H9 (cell line): ENCODE measurements around the gene NAA60. TPM values are rescaled to one million over a fixed set of nuclear protein-coding genes. Genes with fewer than 3 reads are reported as not detected.

Source experiments
- DNase-seq: peaks from one replicate; pipeline ENCODE4 v3.0.0-alpha.2; 2017
- H2AFZ ChIP-seq: one replicate; pipeline ENCODE4 v1.6.1; 2013; ENCODE audit warnings: mild to moderate bottlenecking, low read length, control low read depth, moderate library complexity
- H2AK5ac ChIP-seq: 2 replicates; pipeline ENCODE4 v1.6.1; 2013; ENCODE audit warnings: low read length, control low read depth, mixed read lengths; ENCODE audit not compliant: insufficient read length
- H2BK120ac ChIP-seq: one replicate; pipeline ENCODE4 v1.6.1; 2013; ENCODE audit warnings: low read depth, mild to moderate bottlenecking, low read length, control low read depth, inconsistent platforms; ENCODE audit not compliant: poor library complexity, severe bottlenecking
- H2BK12ac ChIP-seq: 2 replicates; pipeline ENCODE4 v1.6.1; 2013; ENCODE audit warnings: low read length, control low read depth, mixed read lengths, low read depth; ENCODE audit not compliant: insufficient read length
- H2BK15ac ChIP-seq: 2 replicates; pipeline ENCODE4 v1.6.1; 2013; ENCODE audit warnings: low read depth, low read length, control low read depth
- H2BK20ac ChIP-seq: one replicate; pipeline ENCODE4 v1.6.1; 2013; ENCODE audit warnings: low read depth, mild to moderate bottlenecking, low read length, control low read depth, inconsistent platforms; ENCODE audit not compliant: poor library complexity, severe bottlenecking
- H2BK5ac ChIP-seq: 2 replicates; pipeline ENCODE4 v1.6.1; 2013; ENCODE audit warnings: low read length, control low read depth, mixed read lengths; ENCODE audit not compliant: insufficient read length
- H3K14ac ChIP-seq: 2 replicates; pipeline ENCODE4 v1.6.1; 2013; ENCODE audit warnings: low read length, control low read depth; ENCODE audit not compliant: insufficient read depth
- H3K18ac ChIP-seq: 2 replicates; pipeline ENCODE4 v1.6.1; 2013; ENCODE audit warnings: low read depth, mild to moderate bottlenecking, mixed read lengths, low read length, control low read depth; ENCODE audit not compliant: insufficient read length
- H3K23ac ChIP-seq: 2 replicates; pipeline ENCODE4 v1.6.1; 2013; ENCODE audit warnings: low read length, control low read depth, mixed read lengths, low read depth; ENCODE audit not compliant: insufficient read length
- H3K23me2 ChIP-seq: 2 replicates; pipeline ENCODE4 v1.6.1; 2013; ENCODE audit warnings: low read depth, mild to moderate bottlenecking, mixed read lengths, low read length, control low read depth; ENCODE audit not compliant: insufficient read length, poor library complexity, severe bottlenecking
- H3K27ac ChIP-seq: 2 replicates; pipeline ENCODE4 v1.5.1; 2013; ENCODE audit warnings: low read length, control low read depth, mixed read lengths, low read depth; ENCODE audit not compliant: insufficient read length
- H3K27me3 ChIP-seq: 2 replicates; pipeline ENCODE4 v1.6.1; 2013; ENCODE audit warnings: low read length, control low read depth, inconsistent platforms; ENCODE audit not compliant: insufficient read depth
- H3K4ac ChIP-seq: 2 replicates; pipeline ENCODE4 v1.6.1; 2013; ENCODE audit warnings: low read depth, mild to moderate bottlenecking, control low read depth, inconsistent platforms, low read length, moderate library complexity
- H3K4me1 ChIP-seq: 2 replicates; pipeline ENCODE4 v1.6.1; 2013; ENCODE audit warnings: low read length, control low read depth, inconsistent platforms; ENCODE audit not compliant: insufficient read depth
- H3K4me2 ChIP-seq: 2 replicates; pipeline ENCODE4 v1.6.1; 2013; ENCODE audit warnings: low read length, control low read depth, mixed read lengths; ENCODE audit not compliant: insufficient read length, insufficient read depth
- H3K56ac ChIP-seq: 2 replicates; pipeline ENCODE4 v1.6.1; 2013; ENCODE audit warnings: low read depth, mild to moderate bottlenecking, mixed read lengths, low read length, control low read depth; ENCODE audit not compliant: insufficient read length
- H3K79me1 ChIP-seq: 2 replicates; pipeline ENCODE4 v1.6.1; 2013; ENCODE audit warnings: low read depth, mild to moderate bottlenecking, moderate library complexity, low read length, control low read depth, inconsistent platforms; ENCODE audit not compliant: insufficient read depth, poor library complexity, severe bottlenecking
- H3K79me2 ChIP-seq: 2 replicates; pipeline ENCODE4 v1.6.1; 2013; ENCODE audit warnings: low read length, control low read depth, inconsistent platforms; ENCODE audit not compliant: insufficient read depth
- H3K9ac ChIP-seq: 2 replicates; pipeline ENCODE4 v1.6.1; 2013; ENCODE audit warnings: low read length, control low read depth, mixed read lengths; ENCODE audit not compliant: insufficient read length; ENCODE audit errors: extremely low read depth
- H3K9me3 ChIP-seq: one replicate; pipeline ENCODE4 v1.6.1; 2013; ENCODE audit warnings: low read depth, low read length, inconsistent platforms; ENCODE audit not compliant: control insufficient read depth
- H3T11ph ChIP-seq: one replicate; pipeline ENCODE4 v1.6.1; 2013; ENCODE audit warnings: mild to moderate bottlenecking, low read length, control low read depth, inconsistent platforms
- H4K20me1 ChIP-seq: one replicate; pipeline ENCODE4 v1.6.1; 2013; ENCODE audit not compliant: control insufficient read depth, insufficient read length, insufficient read depth
- H4K5ac ChIP-seq: 2 replicates; pipeline ENCODE4 v1.6.1; 2013; ENCODE audit warnings: low read depth, mild to moderate bottlenecking, mixed read lengths, low read length, control low read depth; ENCODE audit not compliant: insufficient read length
- H4K8ac ChIP-seq: replicated peaks from 2 replicates; pipeline ENCODE4 v1.6.1; 2013; ENCODE audit warnings: low read length, control low read depth, mixed read lengths, low read depth; ENCODE audit not compliant: insufficient read length
- H4K91ac ChIP-seq: 2 replicates; pipeline ENCODE4 v1.6.1; 2013; ENCODE audit warnings: low read depth, mild to moderate bottlenecking, moderate library complexity, mixed read lengths, low read length, control low read depth; ENCODE audit not compliant: insufficient read length
- H3K27ac Mint-ChIP-seq, 3 experiments: 2 replicates in 2 of 3; 3 replicates in 1 of 3; pipeline ENCODE4 v1.8.0; 2020 to 2021; ENCODE audit warnings: mixed read lengths in 3 of 3, mild to moderate bottlenecking in 1 of 3, moderate library complexity in 1 of 3
- H3K27me3 Mint-ChIP-seq: 2 replicates; pipeline ENCODE4 v1.8.0; 2021; ENCODE audit warnings: low read depth, mild to moderate bottlenecking, moderate library complexity, mixed read lengths
- H3K36me3 Mint-ChIP-seq, 3 experiments: 2 replicates in 2 of 3; 3 replicates in 1 of 3; pipeline ENCODE4 v1.8.0; 2020 to 2021; ENCODE audit warnings: low read depth in 3 of 3, mixed read lengths in 3 of 3; ENCODE audit not compliant: insufficient read depth in 1 of 3
- H3K4me1 Mint-ChIP-seq, 2 experiments: 2 replicates each; pipeline ENCODE4 v1.8.0; 2020; ENCODE audit warnings: mixed read lengths in 2 of 2
- H3K4me3 Mint-ChIP-seq, 2 experiments: 2 replicates in 1 of 2; 3 replicates in 1 of 2; pipeline ENCODE4 v1.8.0; 2020 to 2021; ENCODE audit warnings: mild to moderate bottlenecking in 2 of 2, mixed read lengths in 2 of 2, moderate library complexity in 1 of 2
- H3K9me3 Mint-ChIP-seq, 2 experiments: 2 replicates in 1 of 2; 3 replicates in 1 of 2; pipeline ENCODE4 v1.8.0; 2020; ENCODE audit warnings: mild to moderate bottlenecking in 2 of 2, mixed read lengths in 2 of 2, moderate library complexity in 1 of 2
- CTCF ChIP-seq: fragments of 200-600 bp; sonication (generic); conservative IDR thresholded peaks from 3 replicates; pipeline ENCODE4 v1.8.0; 2021; ENCODE audit warnings: antibody characterized with exemption, mild to moderate bottlenecking
- WGBS: extraction: QIAGEN DNeasy Blood & Tissue Kit; methylation state at CpG from one replicate; pipeline ENCODE4 v1.1.7; 2013; ENCODE audit warnings: missing lambda C conversion rate, low lambda C conversion rate, mixed read lengths; ENCODE audit not compliant: insufficient read length; ENCODE audit errors: extremely low coverage; 5-methylcytosine and 5-hydroxymethylcytosine counted together
- total RNA-seq: library from RNA; stranded (reverse); gene quantifications from 2 replicates; pipeline ENCODE4 v1.2.1, GENCODE V29; 2021

NAA60 gene
- total RNA-seq, 1 experiment from 2014 or later: 49.3 TPM

- no peak overlapping the region for H3K4me3 Mint-ChIP-seq
- peak overlapping the region in 1 of 3 experiments; percentile 44; a peak in 2 of 7 replicates for H3K27ac Mint-ChIP-seq
- DNase-seq: peak; percentile 6
Observed at GRCh38 chr16:3508736-3509135, 65.3 kb downstream of the NAA60 start.

More at GRCh38 chr16:3508736-3509135, 65.3 kb downstream of the NAA60 start:
- no CpG with 5 or more reads among the region's 7 CpGs for WGBS
- Histone ChIP-seq H3K27me3 (no peaks in the 10 kb centered on the region), H2BK20ac (no peak overlapping the region), H3K4me1 (no peaks in the 10 kb centered on the region), H3T11ph (no peak overlapping the region), H2BK12ac (no peak overlapping the region), H2AK5ac (no peak overlapping the region), H2AFZ (no peak overlapping the region), H4K5ac (no peak overlapping the region), H2BK15ac (no peak overlapping the region), H2BK120ac (no peak overlapping the region), H3K23ac (no peak overlapping the region), H4K91ac (no peak overlapping the region), H4K8ac (no peak overlapping the region), H3K79me1 (no peaks in the 10 kb centered on the region), H3K56ac (no peak overlapping the region), H3K79me2 (no peaks in the 10 kb centered on the region), H2BK5ac (no peak overlapping the region), H3K23me2 (no peaks in the 10 kb centered on the region), H3K18ac (no peak overlapping the region), H3K14ac (no peak overlapping the region), H3K4ac (no peak overlapping the region), H4K20me1 (no peaks in the 10 kb centered on the region), H3K4me2 (no peak overlapping the region), H3K9me3 (no peaks in the 10 kb centered on the region), H3K27ac (no peak overlapping the region), H3K9ac (no peak overlapping the region)
- H3K36me3 Mint-ChIP-seq: peaks cover 22 to 63% (median 32%) of the 10 kb centered on the region in 3 experiments; a peak in 6 of 7 replicates
- no peaks in the 10 kb centered on the region for H3K27me3 Mint-ChIP-seq
- peaks cover 0 to 5% of the 10 kb centered on the region in 2 experiments; a peak in 2 of 4 replicates for H3K4me1 Mint-ChIP-seq
- H3K9me3 Mint-ChIP-seq: no peaks in the 10 kb centered on the region
- no peak for TF ChIP-seq CTCF
